K562 (cell line): ENCODE data around the gene ACTA2. TPM values are rescaled to one million over a fixed set of nuclear protein-coding genes. Genes with fewer than 3 reads are reported as not detected.
"Not testable (repeated sequence)": the region's sequence is repeated elsewhere in the genome, so short reads cannot be mapped to it uniquely, and the experiment has no call there.

Experiments used
- ATAC-seq: fragments of 200-7000 bp; cut with Tn5 transposase; 3 replicates; pipeline ENCODE4 v1.9.1; 2020; ENCODE audit warnings: moderate library complexity
- BruUV-seq: library from RNA; stranded (reverse); fragments of 400-500 nt; replicated peaks from 2 replicates; lab custom pipeline; 2021; lab: Mats Ljungman, UMichigan
- CTCF ChIA-PET: fragments of 300-600 bp; formaldehyde crosslinking; extraction: SDS; loops from one replicate; lab custom pipeline; 2021; ENCODE audit warnings: low intra/inter-chr PET ratio; lab: Yijun Ruan, JAX
- POLR2A ChIA-PET: fragments of 300-600, 350-650 bp; sonication (Branson Sonifier 250); formaldehyde crosslinking; extraction: SDS; loops from one replicate; lab custom pipeline; 2021; ENCODE audit warnings: antibody characterized with exemption, inconsistent platforms; lab: Yijun Ruan, JAX
- DNase-seq, 4 experiments: peaks; one replicate each; pipeline versions ENCODE4 v3.0.0 to v3.0.0-alpha.2; 2011 to 2018; ENCODE audit warnings: low spot score in 3 of 4, mixed read lengths in 3 of 4; ENCODE audit errors: extremely low read depth in 1 of 4
- FAIRE-seq: peaks from 2 replicates; lab custom pipeline; 2011; peaks lifted over from hg19 to GRCh38; lab: Jason Lieb, UNC
- H2AFZ ChIP-seq: 2 replicates; pipeline ENCODE4 v1.6.0; 2011; ENCODE audit warnings: low read depth, low read length, control low read depth, inconsistent platforms
- H3K27ac ChIP-seq: fragments of 200-600 bp; 3 replicates; pipeline ENCODE4 v1.8.0; 2011; ENCODE audit warnings: low read depth, mild to moderate bottlenecking, control low read depth, inconsistent platforms, low read length, moderate library complexity, mixed read lengths; ENCODE audit errors: extremely low read depth
- H3K27me3 ChIP-seq, 2 experiments: fragments of 300-600 bp in 1 of 2; 2 replicates in 1 of 2; 3 replicates in 1 of 2; pipeline versions ENCODE4 v1.6.0 to v1.8.0; 2011; ENCODE audit warnings: inconsistent platforms in 2 of 2, low read length in 2 of 2, mild to moderate bottlenecking in 1 of 2, mixed read lengths in 1 of 2, moderate library complexity in 1 of 2; ENCODE audit not compliant: control insufficient read depth in 2 of 2, insufficient read depth in 2 of 2
- H3K36me3 ChIP-seq: fragments of 300-600 bp; 3 replicates; pipeline ENCODE4 v1.8.0; 2011; ENCODE audit warnings: mild to moderate bottlenecking, low read length, inconsistent platforms; ENCODE audit not compliant: control insufficient read depth, insufficient read depth
- H3K4me1 ChIP-seq, 2 experiments: fragments of 200-600 bp in 1 of 2; replicated peaks in 1 of 2; 2 replicates in 1 of 2; 3 replicates in 1 of 2; pipeline versions ENCODE4 v1.5.1 to v1.8.0; 2011; ENCODE audit warnings: inconsistent platforms in 2 of 2, low read length in 2 of 2, mild to moderate bottlenecking in 1 of 2, mixed read lengths in 1 of 2, moderate library complexity in 1 of 2; ENCODE audit not compliant: control insufficient read depth in 2 of 2, insufficient read depth in 2 of 2
- H3K4me2 ChIP-seq: 2 replicates; pipeline ENCODE4 v1.6.1; 2011; ENCODE audit warnings: low read length, control low read depth, inconsistent platforms, mixed read lengths; ENCODE audit not compliant: insufficient read depth
- H3K4me3 ChIP-seq: fragments of 200-600 bp; sonication (generic), shearing (Covaris generic); 2 replicates; pipeline ENCODE4 v1.5.1; 2016; ENCODE audit warnings: control low read depth, inconsistent platforms
- H3K79me2 ChIP-seq: fragments of 200-600 bp; 3 replicates; pipeline ENCODE4 v1.8.0; 2011; ENCODE audit warnings: low read length, inconsistent platforms; ENCODE audit not compliant: control insufficient read depth, insufficient read depth
- H3K9ac ChIP-seq, 2 experiments: 2 replicates each; pipeline versions ENCODE4 v1.6.0 to v1.6.1; 2011; ENCODE audit warnings: low read depth in 2 of 2, low read length in 2 of 2, control low read depth in 1 of 2, inconsistent platforms in 1 of 2, mild to moderate bottlenecking in 1 of 2, mixed read lengths in 1 of 2; ENCODE audit not compliant: insufficient read depth in 1 of 2
- H3K9me1 ChIP-seq: one replicate; pipeline ENCODE4 v1.6.0; 2011; ENCODE audit warnings: inconsistent platforms, mild to moderate bottlenecking, low read length, moderate library complexity; ENCODE audit not compliant: control insufficient read depth, insufficient read depth
- H3K9me3 ChIP-seq: replicated peaks from 2 replicates; pipeline ENCODE4 v1.5.1; 2011; ENCODE audit warnings: low read depth, low read length, inconsistent platforms; ENCODE audit not compliant: control insufficient read depth, insufficient read depth
- H4K20me1 ChIP-seq: replicated peaks from 2 replicates; pipeline ENCODE4 v1.6.1; 2011; ENCODE audit warnings: low read length, inconsistent platforms, mixed read lengths; ENCODE audit not compliant: control insufficient read depth, insufficient read depth
- CBX5 ChIP-seq: IDR thresholded peaks from 2 replicates; pipeline ENCODE4 v1.6.1; 2014; ENCODE audit warnings: low read depth, borderline replicate concordance
- CHD1 ChIP-seq: fragments of 200-600 bp; sonication (generic); IDR thresholded peaks from one replicate; pipeline ENCODE4 v1.6.1; 2012; ENCODE audit warnings: mild to moderate bottlenecking, moderate library complexity, low read length, inconsistent platforms
- RBM14 ChIP-seq: fragments of 200-400 bp; formaldehyde crosslinking; IDR thresholded peaks from 2 replicates; pipeline ENCODE4 v1.6.1; 2018; ENCODE audit warnings: low read depth, mild to moderate bottlenecking, low read length, moderate library complexity, borderline replicate concordance; ENCODE audit not compliant: insufficient read depth
- WGBS: fragments of 100-300 bp; shearing (Covaris generic); methylation state at CpG from one replicate; pipeline ENCODE4 v1.1.6; 2016; ENCODE audit warnings: low coverage, mixed read lengths; ENCODE audit not compliant: insufficient coverage; ENCODE audit errors: missing lambda C conversion rate; 5-methylcytosine and 5-hydroxymethylcytosine counted together
- in situ Hi-C: fragments of 300-500 bp; cut with MboI; formaldehyde crosslinking; loops from 4 replicates; pipeline ENCODE4 v1.15.0; 2018; ENCODE audit warnings: inconsistent platforms, mixed read lengths
- intact Hi-C: fragments of 100-400 bp; cut with micrococcal nuclease; formaldehyde crosslinking; loops from 2 replicates; pipeline ENCODE4 v1.14.2; 2022
- polyA plus RNA-seq, 8 experiments: library from polyadenylated mRNA; depleted of rRNA in 4 of 8; stranded (reverse) in 5 of 8; unstranded in 3 of 8; fragments of >200 nt; fragmentation: Nextera tagmentation in 2 of 8; fragmentation: Illumina TruSeq in 1 of 8; extraction: Ambion mirVana in 2 of 8; extraction: Trizol in 1 of 8; gene quantifications; 2 replicates each; pipeline versions ENCODE4 v1.2.1 to v1.2.3, GENCODE V29; 2011 to 2014; ENCODE audit warnings: inconsistent platforms in 1 of 8, missing spikeins in 1 of 8
- total RNA-seq, 7 experiments: library from RNA; depleted of rRNA in 6 of 7; stranded (reverse); fragments of >200 nt in 6 of 7; fragmentation: Illumina TruSeq in 2 of 7; extraction: Trizol in 2 of 7; gene quantifications; 2 replicates each; pipeline versions ENCODE4 v1.2.1 to v1.2.3, GENCODE V29; 2011 to 2021; ENCODE audit warnings: low replicate concordance in 1 of 7

The ACTA2 gene
- total and polyA plus RNA-seq, 9 of the 15 experiments (the other 6 are each of a cell fraction or from before 2014, with no cell fraction given), result 0.15 to 1.0 (median 0.38) TPM; not detected in 3

- TF ChIP-seq RBM14, result no peak
- no peak for TF ChIP-seq CHD1
Measured at GRCh38 chr10:88932539-88933256, 19.9 kb downstream of the ACTA2 start (continued).

GRCh38 chr10:88932029-88932428, 20.5 kb downstream of the ACTA2 start:
- H3K4me2 ChIP-seq, ATAC-seq, H3K4me1 ChIP-seq, H3K79me2 ChIP-seq, in situ Hi-C loops, H3K9me3 ChIP-seq, H2AFZ ChIP-seq, FAIRE-seq, POLR2A ChIA-PET, DNase-seq, H4K20me1 ChIP-seq, H3K27me3 ChIP-seq, H3K4me3 ChIP-seq, H3K27ac ChIP-seq, H3K36me3 ChIP-seq, H3K9ac ChIP-seq, BruUV-seq, H3K9me1 ChIP-seq: not testable (repeated sequence)
- 0% methylated on average over 4 of the region's 5 CpGs for WGBS
- CTCF ChIA-PET, result interaction anchor here (2.7 kb wide), 1 partner anchor 96 kb away, joined by 10 read pairs; no protein-coding TSS in a partner anchor
- intact Hi-C loops, result loop anchor here (1.0 kb wide), 1 partner anchor 97 kb away; no protein-coding TSS in a partner anchor

- Histone ChIP-seq H3K9me3 (no peaks in the 10 kb centered on the region), H3K4me2 (no peak overlapping the region), H3K4me3 (no peak overlapping the region), H3K4me1 (no peaks in the 10 kb centered on the region), H3K27me3 (no peaks in the 10 kb centered on the region), H3K79me2 (no peaks in the 10 kb centered on the region), H3K9ac (no peak overlapping the region), H2AFZ (no peak overlapping the region), H3K27ac (no peak overlapping the region), H3K9me1 (no peaks in the 10 kb centered on the region), H4K20me1 (no peaks in the 10 kb centered on the region), H3K36me3 (no peaks in the 10 kb centered on the region)
- CTCF ChIA-PET, result interaction anchor here (2.7 kb wide), 1 partner anchor 96 kb away, joined by 10 read pairs; no protein-coding TSS in a partner anchor
- in situ Hi-C loops, result no loop called here
- no peak for DNase-seq
- intact Hi-C loops, result no loop called here
- BruUV-seq, result no TSS peak
- ATAC-seq, result no peak
- no peak for FAIRE-seq
- POLR2A ChIA-PET, result no interaction called here
- 0% methylated on average over 1 of the region's 1 CpG for WGBS
- no peak for TF ChIP-seq CBX5
Measured at GRCh38 chr10:88931548-88931947, 21.0 kb downstream of the ACTA2 start.
